Activated CD4-positive, alpha-beta T cell treated with anti-CD3 and anti-CD28 coated beads for 24 hours (primary cell): Measurements from ENCODE around the gene USP5.

ENCODE experiments used
- DNase-seq, 2 donors: peaks; one replicate each; pipeline ENCODE4 v3.0.0-alpha.2; 2020; ENCODE audit warnings: low read depth in 2 of 2

USP5 gene

DNA sequence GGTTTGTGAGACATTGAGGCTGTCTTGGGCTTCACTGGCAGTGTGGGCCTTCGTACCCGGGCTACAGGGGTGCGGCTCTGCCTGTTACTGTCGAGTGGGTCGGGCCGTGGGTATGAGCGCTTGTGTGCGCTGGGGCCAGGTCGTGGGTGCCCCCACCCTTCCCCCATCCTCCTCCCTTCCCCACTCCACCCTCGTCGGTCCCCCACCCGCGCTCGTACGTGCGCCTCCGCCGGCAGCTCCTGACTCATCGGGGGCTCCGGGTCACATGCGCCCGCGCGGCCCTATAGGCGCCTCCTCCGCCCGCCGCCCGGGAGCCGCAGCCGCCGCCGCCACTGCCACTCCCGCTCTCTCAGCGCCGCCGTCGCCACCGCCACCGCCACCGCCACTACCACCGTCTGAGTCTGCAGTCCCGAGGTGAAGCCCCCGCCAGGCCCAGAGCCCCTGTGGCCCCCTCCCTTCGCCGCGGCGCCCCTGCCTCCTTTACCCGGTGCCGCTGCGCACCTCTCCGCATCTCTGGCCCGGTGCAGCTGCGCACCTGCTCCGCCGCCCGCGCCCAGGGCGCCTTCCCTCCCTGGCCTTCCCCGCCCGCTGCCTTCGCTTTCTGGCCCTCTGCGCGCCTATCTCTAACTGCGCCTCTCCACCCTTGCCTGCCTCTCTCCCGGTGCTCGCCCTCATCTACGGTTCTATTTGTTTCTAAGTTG, 62.4 kb downstream of the USP5 start, which contains the start of gene ENO2:
Gene ENO2 (plus strand): TSS at position 335 of the 701 bp plus-strand sequence. CDS start 1,253 bp downstream, outside the sequence.
- peak; percentile 69 to 72 for DNase-seq

- DNase-seq = no peak
Measured at GRCh38 chr12:6914947-6915788, 63.2 kb downstream of the USP5 start.

DNA sequence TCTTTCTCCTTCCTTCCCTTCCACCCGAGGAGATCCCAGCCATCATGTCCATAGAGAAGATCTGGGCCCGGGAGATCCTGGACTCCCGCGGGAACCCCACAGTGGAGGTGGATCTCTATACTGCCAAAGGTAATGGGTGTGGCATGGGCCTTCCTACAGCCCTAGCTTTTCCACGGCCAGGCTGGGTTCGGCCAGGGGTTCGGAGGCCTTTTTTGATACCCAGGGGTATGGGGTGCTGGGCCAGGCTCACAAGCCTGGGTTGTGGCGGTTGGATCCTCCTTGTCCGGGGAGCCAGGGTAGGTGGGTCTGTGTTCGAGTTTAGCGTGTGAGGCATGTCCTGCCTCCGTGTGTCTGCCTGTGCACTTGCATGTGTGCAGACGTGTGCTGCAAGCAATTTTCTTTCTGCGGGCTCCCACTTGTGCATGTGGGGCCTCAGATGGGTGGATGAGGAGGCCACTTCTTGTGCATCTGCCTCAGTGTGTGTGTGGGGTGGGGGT, 63.9 kb downstream of the USP5 start:
- DNase-seq = no peak
